ENCODE results near the gene KAZN.

KAZN gene

GRCh38 chr1:14925336-14926136 is 327.1 kb downstream of the KAZN start:
- Histone ChIP-seq H3K27ac (ENCODE audit: insufficient read depth, low read length, poor library complexity, severe bottlenecking) (no peak overlapping the region), H3K9me3 (ENCODE audit: control insufficient read depth, low read length) (no peaks in the 10 kb centered on the region), H3K36me3 (ENCODE audit: control insufficient read depth, insufficient read depth, low read length) (no peaks in the 10 kb centered on the region), H3K4me1 (ENCODE audit: control insufficient read depth, insufficient read depth, low read length, poor library complexity, severe bottlenecking) (peaks cover 6% of the 10 kb centered on the region), H3K4me3 (ENCODE audit: insufficient read depth, low read depth, low read length, poor library complexity, severe bottlenecking) (no peak overlapping the region), H3K27me3 (replicated peaks; ENCODE audit: control insufficient read depth, insufficient read depth, low read length, poor library complexity, severe bottlenecking) (peaks cover 16% of the 10 kb centered on the region)
- no peak for DNase-seq

GRCh38 chr1:14926229-14926628 is 327.7 kb downstream of the KAZN start:
- DNase-seq, result no peak
- no peaks in the 10 kb centered on the region for H3K9me3 ChIP-seq (ENCODE audit: control insufficient read depth, low read length)
- no peak overlapping the region for H3K27ac ChIP-seq (ENCODE audit: insufficient read depth, low read length, poor library complexity, severe bottlenecking)
- H3K27me3 ChIP-seq (replicated peaks; ENCODE audit: control insufficient read depth, insufficient read depth, low read length, poor library complexity, severe bottlenecking), result peaks cover 16% of the 10 kb centered on the region
- H3K4me1 ChIP-seq (ENCODE audit: control insufficient read depth, insufficient read depth, low read length, poor library complexity, severe bottlenecking), result peaks cover 6% of the 10 kb centered on the region
- no peak overlapping the region for H3K4me3 ChIP-seq (ENCODE audit: insufficient read depth, low read depth, low read length, poor library complexity, severe bottlenecking)
- no peaks in the 10 kb centered on the region for H3K36me3 ChIP-seq (ENCODE audit: control insufficient read depth, insufficient read depth, low read length)

GRCh38 chr1:14926818-14927575 is 328.5 kb downstream of the KAZN start:
- Histone ChIP-seq H3K4me3 (ENCODE audit: insufficient read depth, low read depth, low read length, poor library complexity, severe bottlenecking) (no peak overlapping the region), H3K36me3 (ENCODE audit: control insufficient read depth, insufficient read depth, low read length) (no peaks in the 10 kb centered on the region), H3K9me3 (ENCODE audit: control insufficient read depth, low read length) (no peaks in the 10 kb centered on the region), H3K27me3 (replicated peaks; ENCODE audit: control insufficient read depth, insufficient read depth, low read length, poor library complexity, severe bottlenecking) (peaks cover 16% of the 10 kb centered on the region), H3K4me1 (ENCODE audit: control insufficient read depth, insufficient read depth, low read length, poor library complexity, severe bottlenecking) (peaks cover 6% of the 10 kb centered on the region), H3K27ac (ENCODE audit: insufficient read depth, low read length, poor library complexity, severe bottlenecking) (no peak overlapping the region)
- DNase-seq, result no peak

- no peak overlapping the region for H3K27ac ChIP-seq (ENCODE audit: insufficient read depth, low read length, poor library complexity, severe bottlenecking)
- no peaks in the 10 kb centered on the region for H3K36me3 ChIP-seq (ENCODE audit: control insufficient read depth, insufficient read depth, low read length)
- no peak for DNase-seq
- peaks cover 6% of the 10 kb centered on the region for H3K4me1 ChIP-seq (ENCODE audit: control insufficient read depth, insufficient read depth, low read length, poor library complexity, severe bottlenecking)
- H3K9me3 ChIP-seq (ENCODE audit: control insufficient read depth, low read length), result no peaks in the 10 kb centered on the region
- H3K4me3 ChIP-seq (ENCODE audit: insufficient read depth, low read depth, low read length, poor library complexity, severe bottlenecking), result no peak overlapping the region
- peaks cover 12% of the 10 kb centered on the region for H3K27me3 ChIP-seq (replicated peaks; ENCODE audit: control insufficient read depth, insufficient read depth, low read length, poor library complexity, severe bottlenecking)
Measured at GRCh38 chr1:14928412-14928811, 329.9 kb downstream of the KAZN start.

- DNase-seq, result no peak
- H3K4me1 ChIP-seq (ENCODE audit: control insufficient read depth, insufficient read depth, low read length, poor library complexity, severe bottlenecking), result peaks cover 6% of the 10 kb centered on the region
- H3K36me3 ChIP-seq (ENCODE audit: control insufficient read depth, insufficient read depth, low read length), result no peaks in the 10 kb centered on the region
- H3K4me3 ChIP-seq (ENCODE audit: insufficient read depth, low read depth, low read length, poor library complexity, severe bottlenecking), result no peak overlapping the region
- H3K9me3 ChIP-seq (ENCODE audit: control insufficient read depth, low read length), result no peaks in the 10 kb centered on the region
- peaks cover 12% of the 10 kb centered on the region for H3K27me3 ChIP-seq (replicated peaks; ENCODE audit: control insufficient read depth, insufficient read depth, low read length, poor library complexity, severe bottlenecking)
- no peak overlapping the region for H3K27ac ChIP-seq (ENCODE audit: insufficient read depth, low read length, poor library complexity, severe bottlenecking)
Measured at GRCh38 chr1:14928886-14929546, 330.5 kb downstream of the KAZN start.

GRCh38 chr1:14929547-14930246 is 331.2 kb downstream of the KAZN start:
- H3K27ac ChIP-seq (ENCODE audit: insufficient read depth, low read length, poor library complexity, severe bottlenecking), result no peak overlapping the region
- no peak for DNase-seq

GRCh38 chr1:14930247-14930965 is 331.9 kb downstream of the KAZN start:
- Histone ChIP-seq H3K9me3 (ENCODE audit: control insufficient read depth, low read length) (no peaks in the 10 kb centered on the region), H3K4me3 (ENCODE audit: insufficient read depth, low read depth, low read length, poor library complexity, severe bottlenecking) (no peak overlapping the region), H3K27ac (ENCODE audit: insufficient read depth, low read length, poor library complexity, severe bottlenecking) (no peak overlapping the region)

More at GRCh38 chr1:14929547-14930246, 331.2 kb downstream of the KAZN start:
- Histone ChIP-seq H3K4me3 (ENCODE audit: insufficient read depth, low read depth, low read length, poor library complexity, severe bottlenecking) (no peak overlapping the region), H3K4me1 (ENCODE audit: control insufficient read depth, insufficient read depth, low read length, poor library complexity, severe bottlenecking) (peaks cover 5% of the 10 kb centered on the region), H3K27me3 (replicated peaks; ENCODE audit: control insufficient read depth, insufficient read depth, low read length, poor library complexity, severe bottlenecking) (peaks cover 10% of the 10 kb centered on the region), H3K36me3 (ENCODE audit: control insufficient read depth, insufficient read depth, low read length) (no peaks in the 10 kb centered on the region), H3K9me3 (ENCODE audit: control insufficient read depth, low read length) (no peaks in the 10 kb centered on the region)

GRCh38 chr1:14932034-14932638 is 333.7 kb downstream of the KAZN start:
- no peaks in the 10 kb centered on the region for H3K9me3 ChIP-seq (ENCODE audit: control insufficient read depth, low read length)
- H3K36me3 ChIP-seq (ENCODE audit: control insufficient read depth, insufficient read depth, low read length), result no peaks in the 10 kb centered on the region
- no peaks in the 10 kb centered on the region for H3K4me1 ChIP-seq (ENCODE audit: control insufficient read depth, insufficient read depth, low read length, poor library complexity, severe bottlenecking)
- DNase-seq, result no peak
- H3K4me3 ChIP-seq (ENCODE audit: insufficient read depth, low read depth, low read length, poor library complexity, severe bottlenecking), result no peak overlapping the region
- H3K27me3 ChIP-seq (replicated peaks; ENCODE audit: control insufficient read depth, insufficient read depth, low read length, poor library complexity, severe bottlenecking), result peaks cover 2% of the 10 kb centered on the region
- no peak overlapping the region for H3K27ac ChIP-seq (ENCODE audit: insufficient read depth, low read length, poor library complexity, severe bottlenecking)

More at GRCh38 chr1:14930247-14930965, 331.9 kb downstream of the KAZN start:
- Histone ChIP-seq H3K4me1 (ENCODE audit: control insufficient read depth, insufficient read depth, low read length, poor library complexity, severe bottlenecking) (no peaks in the 10 kb centered on the region), H3K36me3 (ENCODE audit: control insufficient read depth, insufficient read depth, low read length) (no peaks in the 10 kb centered on the region), H3K27me3 (replicated peaks; ENCODE audit: control insufficient read depth, insufficient read depth, low read length, poor library complexity, severe bottlenecking) (peaks cover 3% of the 10 kb centered on the region)
- no peak for DNase-seq

GRCh38 chr1:14934867-14935266 is 336.4 kb downstream of the KAZN start:
- no peak overlapping the region for H3K4me3 ChIP-seq (ENCODE audit: insufficient read depth, low read depth, low read length, poor library complexity, severe bottlenecking)

More at GRCh38 chr1:14934867-14935266, 336.4 kb downstream of the KAZN start:
- Histone ChIP-seq H3K27me3 (replicated peaks; ENCODE audit: control insufficient read depth, insufficient read depth, low read length, poor library complexity, severe bottlenecking) (peaks cover 4% of the 10 kb centered on the region), H3K36me3 (ENCODE audit: control insufficient read depth, insufficient read depth, low read length) (no peaks in the 10 kb centered on the region), H3K27ac (ENCODE audit: insufficient read depth, low read length, poor library complexity, severe bottlenecking) (no peak overlapping the region), H3K9me3 (ENCODE audit: control insufficient read depth, low read length) (no peaks in the 10 kb centered on the region), H3K4me1 (ENCODE audit: control insufficient read depth, insufficient read depth, low read length, poor library complexity, severe bottlenecking) (no peaks in the 10 kb centered on the region)
- no peak for DNase-seq
